Retina (tissue), 1 donor: Measurements from ENCODE around the gene AOC2.
"Not testable (repeated sequence)": the region's sequence is repeated elsewhere in the genome, so short reads cannot be mapped to it uniquely, and the experiment has no call there.

Source experiments
- DNase-seq: peaks from one replicate; pipeline ENCODE4 v3.0.0-alpha.2; 2016

Gene AOC2

DNA sequence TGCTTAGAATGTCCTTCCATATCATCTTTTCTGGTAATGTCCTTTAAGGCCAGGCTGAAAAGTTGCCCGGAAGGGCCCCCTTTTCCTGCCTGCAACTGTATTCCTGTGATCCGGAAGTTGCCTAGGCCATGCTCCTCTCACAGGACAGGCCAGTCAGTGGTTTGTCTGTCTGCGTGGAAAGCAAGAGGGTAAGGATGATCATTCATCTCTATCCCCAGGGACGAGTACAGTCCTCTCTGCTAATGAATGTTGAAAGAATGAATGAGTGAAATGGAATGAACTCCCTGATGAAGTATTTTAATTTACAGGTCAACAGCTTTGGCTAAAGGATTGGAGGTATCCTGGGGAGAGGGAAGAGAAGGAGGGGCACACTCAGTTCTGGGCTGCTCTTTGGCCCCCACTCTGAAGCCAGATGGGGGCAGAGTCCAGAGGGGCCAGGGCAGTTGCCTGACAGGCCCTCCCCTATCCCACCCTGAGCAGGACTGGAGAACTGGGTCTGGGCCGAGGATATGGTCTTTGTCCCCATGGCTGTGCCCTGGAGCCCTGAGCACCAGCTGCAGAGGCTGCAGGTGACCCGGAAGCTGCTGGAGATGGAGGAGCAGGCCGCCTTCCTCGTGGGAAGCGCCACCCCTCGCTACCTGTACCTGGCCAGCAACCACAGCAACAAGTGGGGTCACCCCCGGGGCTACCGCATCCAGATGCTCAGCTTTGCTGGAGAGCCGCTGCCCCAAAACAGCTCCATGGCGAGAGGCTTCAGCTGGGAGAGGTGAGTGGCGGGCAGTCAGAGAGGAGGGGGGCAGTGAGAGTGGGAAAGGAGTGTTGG is 9.8 kb downstream of the AOC2 start:
- DNase-seq: no peak

DNA sequence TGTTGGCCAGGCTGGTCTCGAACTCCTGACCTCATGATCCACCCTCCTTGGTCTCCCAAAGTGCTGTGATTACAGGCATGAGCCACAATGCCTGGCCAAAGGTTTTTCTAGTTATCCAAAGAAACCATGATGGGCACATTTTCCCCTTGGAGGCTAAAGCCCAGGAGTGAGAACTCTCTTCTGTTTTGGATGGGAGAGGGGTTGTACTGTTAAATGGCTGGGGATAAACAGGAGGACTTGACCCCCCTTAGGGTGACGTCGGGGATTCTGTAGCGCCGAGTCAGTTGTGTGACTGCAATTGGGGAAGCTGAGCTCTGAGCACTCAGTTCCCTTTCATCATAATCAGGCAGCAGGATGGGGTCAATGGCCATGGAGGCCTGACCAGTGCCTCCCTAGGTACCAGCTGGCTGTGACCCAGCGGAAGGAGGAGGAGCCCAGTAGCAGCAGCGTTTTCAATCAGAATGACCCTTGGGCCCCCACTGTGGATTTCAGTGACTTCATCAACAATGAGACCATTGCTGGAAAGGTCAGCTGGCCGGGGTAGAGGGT is 10.7 kb downstream of the AOC2 start:
- no peak for DNase-seq

DNA sequence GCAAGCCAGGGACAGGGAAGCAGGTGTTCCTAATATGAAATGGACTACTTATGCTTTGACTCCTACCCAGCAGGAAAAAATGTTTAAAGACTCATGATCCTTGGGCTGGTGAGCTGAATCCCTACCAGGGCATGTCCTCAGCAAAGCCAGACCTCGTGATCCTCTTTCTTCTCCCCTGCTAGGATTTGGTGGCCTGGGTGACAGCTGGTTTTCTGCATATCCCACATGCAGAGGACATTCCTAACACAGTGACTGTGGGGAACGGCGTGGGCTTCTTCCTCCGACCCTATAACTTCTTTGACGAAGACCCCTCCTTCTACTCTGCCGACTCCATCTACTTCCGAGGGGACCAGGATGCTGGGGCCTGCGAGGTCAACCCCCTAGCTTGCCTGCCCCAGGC is 11.7 kb downstream of the AOC2 start:
- DNase-seq: not testable (repeated sequence)

DNA sequence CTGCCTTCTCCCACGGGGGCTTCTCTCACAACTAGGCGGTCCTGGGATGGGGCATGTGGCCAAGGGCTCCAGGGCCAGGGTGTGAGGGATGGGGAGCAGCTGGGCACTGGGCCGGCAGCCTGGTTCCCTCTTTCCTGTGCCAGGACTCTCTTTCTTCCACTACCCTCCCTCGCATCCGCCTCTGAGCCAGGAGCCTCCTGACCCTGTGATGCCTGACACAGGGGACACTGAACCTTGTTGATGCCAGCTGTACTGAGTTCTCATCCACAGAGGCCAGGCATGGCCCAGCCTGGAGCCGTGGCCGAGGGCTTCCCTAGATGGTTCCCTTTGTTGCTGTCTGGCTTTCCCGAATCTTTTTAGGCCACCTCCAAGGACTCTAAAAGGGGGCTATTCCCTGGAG is 12.1 kb downstream of the AOC2 start:
- DNase-seq: not testable (repeated sequence)

DNA sequence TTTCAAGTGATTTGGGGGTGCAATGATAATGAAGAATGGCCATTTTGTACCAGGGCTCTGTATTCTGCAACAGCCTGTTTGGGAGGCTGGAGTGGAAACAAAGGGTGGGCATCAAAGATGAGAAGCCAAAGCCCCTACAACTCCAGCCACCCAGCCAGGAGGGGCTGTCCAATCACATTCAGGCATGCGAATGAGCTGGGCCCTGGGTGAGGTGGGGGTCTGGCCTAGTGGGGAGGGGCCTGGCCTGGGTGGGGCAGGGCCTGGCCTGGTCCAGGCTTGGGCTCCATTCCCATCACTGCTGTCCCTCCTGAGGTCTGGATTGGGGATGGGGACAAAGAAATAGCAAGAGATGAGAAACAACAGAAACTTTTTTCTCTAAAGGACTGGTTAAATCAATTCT is 13.0 kb downstream of the AOC2 start:
- no peak for DNase-seq

DNA sequence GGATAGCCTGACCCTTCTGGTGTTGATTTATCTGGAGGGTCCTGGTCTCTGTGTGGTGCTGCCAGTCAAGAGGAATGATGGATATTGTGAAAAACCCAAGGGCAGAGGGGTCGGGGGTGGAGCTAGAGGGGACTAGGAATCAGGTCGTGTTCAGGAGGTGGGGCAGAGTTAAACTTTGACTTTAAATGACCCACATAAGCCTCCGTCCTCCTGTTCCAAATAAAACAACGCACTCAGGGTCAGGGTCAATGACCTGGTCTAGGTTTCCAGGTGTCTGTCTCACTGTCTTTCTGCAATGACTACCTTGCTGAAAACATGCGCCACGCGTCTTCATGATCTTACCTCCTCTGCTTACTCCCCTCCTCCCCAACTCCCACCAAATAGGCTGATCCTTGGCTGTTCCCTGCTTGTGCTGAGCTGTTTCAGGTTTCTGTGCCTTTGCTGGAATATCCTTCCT is 21.3 kb downstream of the AOC2 start:
- no peak for DNase-seq

DNA sequence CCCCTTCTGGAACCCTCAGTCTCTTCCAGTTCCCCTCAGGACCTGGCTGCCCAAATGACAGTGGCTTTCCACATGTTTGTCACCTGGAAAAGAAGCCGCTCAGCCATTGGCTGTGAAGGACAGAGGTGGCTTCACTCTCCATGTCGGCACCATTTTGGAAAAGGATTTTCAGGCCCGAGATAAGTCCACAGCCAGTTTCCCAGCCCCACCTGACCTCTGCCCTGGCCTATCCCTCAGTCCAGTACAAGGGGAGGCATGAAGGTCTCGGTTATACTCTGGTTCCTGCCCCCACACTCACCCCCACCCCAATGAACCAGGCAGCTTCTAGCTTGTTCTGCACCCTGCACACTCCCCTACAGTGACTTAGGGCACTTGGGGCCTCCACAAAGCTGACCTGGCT is 21.8 kb downstream of the AOC2 start:
- no peak for DNase-seq

DNA sequence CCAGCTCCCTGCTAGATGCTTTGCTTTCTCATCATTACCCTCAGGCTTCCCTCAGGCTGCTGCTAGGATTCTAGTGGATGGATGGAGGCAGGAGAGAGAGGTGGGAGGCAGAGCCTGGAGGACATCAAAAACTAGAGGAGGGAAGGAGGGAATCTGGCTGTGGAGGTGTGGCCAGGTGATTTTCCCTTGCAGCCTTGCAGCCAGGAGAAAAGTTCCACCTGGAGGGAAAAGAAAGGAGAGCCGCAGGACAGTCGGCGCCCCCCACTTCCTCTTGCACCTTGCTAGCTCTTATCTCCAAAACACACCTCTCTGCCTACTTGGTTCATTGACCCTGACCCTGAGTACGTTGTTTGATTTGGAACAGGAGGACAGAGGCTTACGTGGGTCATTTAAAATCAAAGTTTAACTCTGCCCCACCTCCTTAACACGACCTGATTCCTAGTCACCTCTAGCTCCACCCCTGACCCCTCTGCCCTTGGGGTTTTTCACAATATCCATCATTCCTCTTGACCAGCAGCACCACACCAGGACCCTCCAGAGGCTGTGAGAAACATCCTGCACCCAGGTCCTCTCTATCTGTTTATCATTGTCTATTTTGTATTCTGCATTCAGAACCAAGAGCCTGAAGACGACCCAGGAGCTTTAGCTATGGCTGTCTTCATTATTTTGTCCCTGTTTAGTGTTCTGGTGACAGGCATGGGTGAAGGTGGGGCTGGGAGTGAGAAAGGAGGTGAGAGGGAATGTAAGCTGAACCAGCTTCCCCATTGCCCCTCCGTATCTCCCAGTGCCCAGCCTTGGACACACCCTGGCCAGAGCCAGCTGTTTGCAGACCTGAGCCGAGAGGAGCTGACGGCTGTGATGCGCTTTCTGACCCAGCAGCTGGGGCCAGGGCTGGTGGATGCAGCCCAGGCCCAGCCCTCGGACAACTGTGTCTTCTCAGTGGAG is 22.5 kb downstream of the AOC2 start:
- no peak for DNase-seq

DNA sequence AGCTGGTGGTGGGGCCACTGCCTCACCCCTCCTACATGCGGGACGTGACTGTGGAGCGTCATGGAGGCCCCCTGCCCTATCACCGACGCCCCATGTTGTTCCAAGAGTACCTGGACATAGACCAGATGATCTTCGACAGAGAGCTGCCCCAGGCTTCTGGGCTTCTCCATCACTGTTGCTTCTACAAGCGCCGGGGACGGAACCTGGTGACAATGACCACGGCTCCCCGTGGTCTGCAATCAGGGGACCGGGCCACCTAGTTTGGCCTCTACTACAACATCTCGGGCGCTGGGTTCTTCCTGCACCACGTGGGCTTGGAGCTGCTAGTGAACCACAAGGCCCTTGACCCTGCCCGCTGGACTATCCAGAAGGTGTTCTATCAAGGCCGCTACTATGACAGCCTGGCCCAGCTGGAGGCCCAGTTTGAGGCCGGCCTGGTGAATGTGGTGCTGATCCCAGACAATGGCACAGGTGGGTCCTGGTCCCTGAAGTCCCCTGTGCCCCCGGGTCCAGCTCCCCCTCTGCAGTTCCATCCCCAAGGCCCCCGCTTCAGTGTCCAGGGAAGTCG is 23.4 kb downstream of the AOC2 start:
- not testable (repeated sequence) for DNase-seq

DNA sequence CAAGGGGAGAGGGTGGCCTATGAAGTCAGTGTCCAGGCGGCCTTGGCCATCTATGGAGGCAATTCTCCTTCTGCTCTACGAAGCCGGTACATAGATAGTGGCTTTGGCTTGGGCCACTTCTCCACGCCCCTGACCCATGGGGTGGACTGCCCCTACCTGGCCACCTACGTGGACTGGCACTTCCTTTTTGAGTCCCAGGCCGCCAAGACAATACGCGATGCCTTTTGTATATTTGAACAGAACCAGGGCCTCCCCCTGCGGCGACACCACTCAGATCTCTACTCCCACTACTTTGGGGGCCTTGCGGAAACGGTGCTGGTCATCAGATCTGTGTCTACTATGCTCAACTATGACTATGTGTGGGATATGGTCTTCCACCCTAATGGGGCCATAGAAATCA is 24.0 kb downstream of the AOC2 start:
- no peak for DNase-seq

DNA sequence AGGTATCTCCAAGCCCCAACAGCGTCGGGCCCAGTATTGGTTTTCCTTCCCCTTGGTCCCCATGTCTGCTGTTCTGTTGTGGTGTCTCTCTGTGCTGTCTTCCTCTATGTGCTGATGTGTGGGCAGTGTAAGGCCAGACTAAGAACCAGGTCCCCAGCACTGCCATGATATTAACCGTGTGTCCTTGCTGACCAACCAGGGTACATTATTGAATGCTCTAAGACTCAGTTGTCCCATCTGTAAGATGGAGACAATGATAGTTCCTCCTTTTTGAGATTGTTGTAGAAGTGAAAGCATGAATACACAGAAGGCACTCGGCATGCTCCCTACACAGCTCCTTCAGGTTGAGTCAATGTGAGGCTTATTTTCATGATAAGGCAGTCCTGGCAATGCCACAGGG is 27.3 kb downstream of the AOC2 start:
- DNase-seq: no peak

DNA sequence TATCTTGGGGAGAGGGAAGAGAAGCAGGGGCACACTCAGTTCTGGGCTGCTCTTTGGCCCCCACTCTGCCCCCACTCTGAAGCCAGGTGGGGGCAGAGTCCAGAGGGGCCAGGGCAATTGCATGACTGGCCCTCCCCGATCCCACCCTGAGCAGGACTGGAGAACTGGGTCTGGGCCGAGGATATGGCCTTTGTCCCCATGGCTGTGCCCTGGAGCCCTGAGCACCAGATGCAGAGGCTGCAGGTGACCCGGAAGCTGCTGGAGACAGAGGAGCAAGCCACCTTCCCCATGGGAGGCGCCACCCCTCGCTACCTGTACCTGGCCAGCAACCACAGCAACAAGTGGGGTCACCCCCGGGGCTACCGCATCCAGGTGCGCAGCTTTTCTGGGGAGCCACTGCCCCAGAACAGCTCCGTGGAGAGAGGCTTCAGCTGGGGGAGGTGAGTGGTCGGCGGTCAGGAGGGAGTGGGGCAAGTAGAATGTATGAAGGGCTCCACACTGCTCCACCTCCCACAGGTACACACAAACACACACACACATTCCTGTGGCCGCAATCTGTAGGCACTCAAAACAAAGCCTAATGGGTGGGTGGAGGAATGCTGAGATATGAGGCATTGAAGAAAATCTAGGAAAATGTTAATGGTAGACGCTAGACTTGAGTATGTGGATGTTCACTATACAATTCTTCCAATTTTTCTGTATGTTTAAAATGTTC is 28.0 kb downstream of the AOC2 start:
- DNase-seq: no peak

DNA sequence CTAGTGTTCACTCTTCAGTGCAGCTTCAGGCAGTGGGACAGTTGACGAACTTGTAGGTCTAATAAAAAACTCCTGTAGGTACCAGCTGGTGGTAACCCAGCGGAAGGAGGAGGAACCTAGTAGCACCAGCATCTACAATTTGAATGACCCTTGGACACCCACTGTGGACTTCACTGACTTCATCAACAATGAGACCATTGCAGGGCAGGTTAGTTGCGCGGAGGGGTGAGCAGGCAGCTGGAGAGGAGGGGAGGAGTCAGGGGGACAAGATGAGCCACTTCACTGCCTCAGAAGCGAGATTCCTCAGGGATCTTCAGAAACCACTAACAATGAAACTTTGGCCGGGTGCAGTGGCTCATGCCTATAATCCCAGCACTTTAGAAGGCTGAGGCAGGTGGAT is 28.9 kb downstream of the AOC2 start:
- no peak for DNase-seq

DNA sequence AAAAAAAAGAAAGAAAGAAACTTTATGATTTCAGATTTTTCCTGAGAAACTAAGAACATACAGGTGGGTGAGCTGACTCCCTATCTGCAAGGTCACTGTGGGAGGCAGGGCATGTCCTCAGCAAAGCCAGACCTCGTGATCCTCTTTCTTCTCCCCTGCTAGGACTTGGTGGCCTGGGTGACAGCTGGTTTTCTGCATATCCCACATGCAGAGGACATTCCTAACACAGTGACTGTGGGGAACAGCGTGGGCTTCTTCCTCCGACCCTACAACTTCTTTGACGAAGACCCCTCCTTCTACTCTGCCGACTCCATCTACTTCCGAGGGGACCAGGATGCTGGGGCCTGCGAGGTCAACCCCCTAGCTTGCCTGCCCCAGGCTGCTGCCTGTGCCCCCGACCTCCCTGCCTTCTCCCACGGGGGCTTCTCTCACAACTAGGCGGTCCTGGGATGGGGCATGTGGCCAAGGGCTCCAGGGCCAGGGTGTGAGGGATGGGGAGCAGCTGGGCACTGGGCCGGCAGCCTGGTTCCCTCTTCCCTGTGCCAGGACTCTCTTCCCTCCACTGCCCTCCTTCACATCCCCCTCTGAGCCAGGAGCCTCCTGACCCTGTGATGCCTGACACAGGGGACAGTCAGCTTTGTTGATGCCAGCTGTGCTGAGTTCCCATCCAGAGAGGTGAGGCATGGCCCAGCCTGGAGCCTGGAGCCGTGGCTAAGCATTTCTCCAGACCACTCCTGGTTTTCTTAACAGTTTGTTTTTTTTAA is 29.7 kb downstream of the AOC2 start:
- not testable (repeated sequence) for DNase-seq

DNA sequence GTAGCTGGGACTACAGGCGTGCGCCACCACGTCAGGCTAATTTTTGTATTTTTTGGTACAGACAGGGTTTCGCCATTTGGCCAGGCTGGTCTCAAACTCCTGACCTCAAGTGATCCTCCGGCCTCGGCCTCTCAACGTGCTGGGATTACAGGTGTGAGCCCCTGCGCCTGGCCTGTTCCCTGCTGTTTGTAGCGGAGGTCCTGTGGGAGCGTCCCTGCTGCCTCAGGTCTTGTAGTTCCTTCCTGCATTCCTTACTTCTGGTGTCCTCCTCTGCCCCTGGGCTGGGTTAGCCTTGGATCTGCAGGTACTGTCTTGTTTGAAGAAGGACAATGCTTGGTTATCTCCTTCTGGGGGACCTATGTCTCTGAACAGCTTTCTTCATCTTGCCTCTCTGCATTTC is 32.7 kb downstream of the AOC2 start:
- no peak for DNase-seq

DNA sequence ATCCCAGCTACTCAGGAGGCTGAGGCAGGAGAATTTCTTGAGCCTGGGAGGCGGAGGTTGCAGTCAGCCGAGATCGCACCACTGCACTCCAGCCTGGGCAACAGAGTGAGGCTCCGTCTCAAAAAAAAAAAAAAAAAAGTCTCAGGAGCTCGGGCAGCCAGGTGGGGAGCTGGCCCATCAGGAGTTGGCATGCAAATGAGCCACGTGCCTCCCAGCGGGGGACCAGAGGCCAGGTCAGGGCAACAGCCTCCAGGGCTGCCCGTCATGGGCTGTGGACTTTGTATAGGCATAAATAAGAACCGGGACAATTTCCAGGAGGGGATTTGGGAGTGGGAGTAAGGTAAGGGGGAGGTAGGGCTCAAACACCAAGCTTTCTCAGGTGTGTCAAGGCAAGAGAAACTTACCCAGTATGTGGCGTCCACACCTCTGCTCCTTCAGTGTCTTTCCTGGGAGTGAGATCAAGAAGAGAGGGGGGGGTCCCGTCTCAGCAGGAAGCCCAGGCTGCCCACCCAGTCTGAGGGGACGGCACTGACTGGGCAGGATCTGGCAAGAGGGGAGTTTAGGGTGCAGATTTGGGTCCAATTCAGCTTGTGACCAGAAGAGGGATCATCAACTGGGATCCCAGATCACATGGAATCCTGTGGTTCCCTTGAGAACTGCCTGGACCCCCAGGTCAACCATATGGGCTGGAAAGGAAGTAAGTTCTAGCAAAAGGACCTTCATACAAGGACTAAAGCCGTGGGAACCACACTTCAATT is 33.9 kb downstream of the AOC2 start:
- DNase-seq: no peak

DNA sequence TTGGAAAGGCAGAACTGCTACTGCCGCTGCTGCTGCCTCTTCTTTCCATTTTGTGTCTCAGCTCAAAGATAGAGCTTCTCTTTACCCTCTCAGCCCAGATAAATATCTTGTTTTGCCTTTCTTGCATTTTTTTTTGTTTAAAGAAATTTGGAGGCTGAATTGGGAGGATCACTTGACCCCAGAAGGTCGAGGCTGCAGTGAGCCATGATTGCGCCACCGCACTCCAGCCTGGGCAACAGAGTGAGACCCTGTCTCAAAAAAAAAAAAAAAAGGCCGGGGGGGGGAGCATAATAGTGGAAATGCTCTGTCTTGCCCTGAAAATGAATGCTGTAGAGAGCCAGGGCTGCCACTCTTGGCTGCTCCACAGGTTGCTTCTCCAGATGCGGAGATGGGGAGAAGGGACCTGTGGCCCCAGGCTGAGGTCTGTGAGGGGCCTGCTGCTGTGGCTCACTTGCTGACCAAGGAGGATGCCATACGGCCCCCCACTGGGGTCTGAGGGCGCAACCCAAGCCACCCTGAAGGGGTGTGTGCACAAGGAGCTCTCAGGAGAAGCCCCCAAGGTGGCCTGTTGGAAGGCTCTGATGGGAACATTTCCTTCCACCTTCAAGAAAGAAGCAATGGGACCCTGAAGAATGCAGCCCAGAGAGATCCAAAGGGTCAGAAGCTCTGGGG is 34.7 kb downstream of the AOC2 start:
- DNase-seq: no peak

DNA sequence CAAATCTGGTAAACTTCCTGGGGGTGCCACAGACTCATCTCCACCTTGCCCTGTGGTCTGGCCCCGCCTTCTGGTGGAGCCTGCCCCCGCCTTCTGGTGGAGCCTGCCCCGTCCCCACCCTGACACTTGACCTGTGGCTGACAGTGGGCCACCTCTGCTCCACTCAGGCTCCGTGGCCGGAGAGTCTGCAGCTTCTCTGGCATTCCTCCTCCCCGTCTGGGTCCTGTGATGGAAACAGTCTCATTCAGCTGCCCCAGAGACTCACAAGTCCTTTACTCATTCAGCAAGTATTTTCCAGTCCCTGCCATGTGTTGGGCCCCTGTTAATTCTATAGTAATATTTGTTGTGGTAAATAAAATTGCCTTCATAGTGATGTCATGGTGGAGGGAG is 35.2 kb downstream of the AOC2 start:
- no peak for DNase-seq

DNA sequence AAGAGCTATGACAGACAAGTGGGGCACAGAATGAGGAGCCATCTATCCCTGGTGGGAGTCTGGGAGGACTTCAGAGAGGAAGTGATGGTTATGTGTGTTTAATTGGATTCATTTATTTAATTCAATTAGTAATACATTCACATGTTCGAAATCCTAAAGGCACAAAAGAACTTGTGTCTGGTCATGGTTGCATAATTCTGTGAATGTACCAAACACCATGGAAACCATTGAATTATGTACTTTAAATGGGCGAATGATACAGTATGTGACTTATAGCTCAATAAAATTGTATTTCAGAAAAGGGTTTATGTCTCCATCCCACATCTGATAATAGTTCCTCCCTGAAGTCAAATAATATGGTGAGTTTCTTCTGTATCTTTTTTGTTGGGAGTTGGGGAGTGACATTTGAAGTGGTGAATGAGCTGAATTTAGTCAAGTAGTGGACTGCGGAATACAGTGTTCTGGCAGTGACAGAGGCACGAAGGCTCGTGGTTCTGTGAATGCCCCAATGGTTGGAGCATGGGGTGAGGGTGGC is 36.5 kb downstream of the AOC2 start:
- no peak for DNase-seq

DNA sequence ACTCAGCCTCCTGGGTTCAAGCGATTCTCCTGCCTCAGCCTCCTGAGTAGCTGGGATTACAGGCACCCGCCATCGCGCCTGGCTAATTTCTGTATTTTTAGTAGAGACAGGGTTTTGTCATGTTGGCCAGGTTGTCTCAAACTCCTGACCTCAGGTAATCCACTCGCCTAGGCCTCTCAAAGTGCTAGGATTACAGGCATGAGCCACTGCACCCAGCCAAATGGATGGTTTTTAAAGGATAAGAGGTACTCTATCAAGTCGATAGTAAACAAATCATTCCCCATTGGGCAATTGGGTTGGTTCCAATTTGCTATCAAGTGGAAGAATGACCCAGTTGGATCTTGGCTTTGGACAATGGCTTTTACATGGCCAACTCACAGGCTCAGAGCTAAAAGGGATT is 37.3 kb downstream of the AOC2 start:
- not testable (repeated sequence) for DNase-seq
